Stomach (tissue), 9 donors: ENCODE results near the gene G2E3. TPM values are rescaled to one million over a fixed set of nuclear protein-coding genes. Genes with fewer than 3 reads are reported as not detected.

ENCODE experiments used
- DNase-seq, 2 donors: peaks; one replicate each; pipeline versions ENCODE4 v3.0.0 to v3.0.0-alpha.2; 2013 to 2019
- H3K27ac ChIP-seq, 5 donors: fragments of 200-600 bp in 4 of 5; sonication (generic) in 4 of 5; one replicate each; pipeline ENCODE4 v1.5.1; 2013 to 2019; ENCODE audit warnings: mild to moderate bottlenecking in 1 of 5, moderate library complexity in 1 of 5
- H3K27me3 ChIP-seq, 3 donors: fragments of 200-600 bp; sonication (generic); one replicate each; pipeline ENCODE4 v1.5.1; 2017 to 2019; ENCODE audit warnings: mixed run types in 1 of 3
- H3K36me3 ChIP-seq, 4 donors: fragments of 200-600 bp; sonication (generic); 1 replicate in 3 of 4; 2 replicates in 1 of 4; pipeline ENCODE4 v1.5.1; 2016 to 2019
- H3K4me1 ChIP-seq, 4 donors: fragments of 200-600 bp; sonication (generic); one replicate each; pipeline ENCODE4 v1.5.1; 2016 to 2019
- H3K4me3 ChIP-seq, 4 donors: fragments of 200-600 bp; sonication (generic) in 3 of 4; one replicate each; pipeline ENCODE4 v1.5.1; 2016 to 2019; ENCODE audit warnings: mild to moderate bottlenecking in 1 of 4
- H3K9me3 ChIP-seq, 4 donors: fragments of 200-600 bp; sonication (generic); one replicate each; pipeline ENCODE4 v1.5.1; 2016 to 2019
- EP300 ChIP-seq: sonication (generic); formaldehyde crosslinking; IDR thresholded peaks from one replicate; pipeline ENCODE4 v1.6.1; 2017; ENCODE audit warnings: antibody characterized with exemption
- POLR2A ChIP-seq, 4 donors: fragments of 450-650 bp; IDR thresholded peaks; one replicate each; pipeline ENCODE4 v1.6.1; 2016; ENCODE audit warnings: antibody characterized with exemption in 4 of 4, control low read depth in 2 of 4, mild to moderate bottlenecking in 1 of 4, moderate library complexity in 1 of 4
- POLR2AphosphoS5 ChIP-seq, 3 donors: sonication (generic); formaldehyde crosslinking; IDR thresholded peaks; one replicate each; pipeline ENCODE4 v1.6.1; 2016; ENCODE audit warnings: antibody characterized with exemption in 3 of 3
- WGBS, 5 donors: extraction: QIAGEN DNeasy Blood & Tissue Kit in 3 of 5; methylation state at CpG; one replicate each; pipeline versions ENCODE4 v1.1.5 to v1.1.7; 2013 to 2018; 5-methylcytosine and 5-hydroxymethylcytosine counted together
- intact Hi-C: fragments of 100-400 bp; cut with DNase I; formaldehyde crosslinking; loops from one replicate; pipeline ENCODE4 v1.15.1; 2023; ENCODE audit warnings: low total_unique reads
- polyA plus RNA-seq, 3 donors: library from polyadenylated mRNA; stranded (reverse); fragments of 200-250 nt; gene quantifications; one replicate each; pipeline ENCODE4 v1.2.3, GENCODE V29; 2013
- total RNA-seq, 5 donors: library from RNA; depleted of rRNA; stranded (reverse); fragments of >200 nt; gene quantifications; one replicate each; pipeline versions ENCODE4 v1.1.0 to v1.2.3, GENCODE V29; 2014 to 2016
- TF ChIP-seq, protein P1 (sequence below), 7 experiments: fragments of 450-650 bp in 4 of 7; fragments of 200-600 bp in 3 of 7; sonication (generic) in 3 of 7; IDR thresholded peaks; one replicate each; pipeline ENCODE4 v1.5.1; 2016 to 2019; ENCODE audit warnings: antibody characterized with exemption in 7 of 7, control low read depth in 2 of 7, mild to moderate bottlenecking in 1 of 7
- donor health status: healthy with polysubstance abuse.
- donor health status: Bipolar disorder and iron deficiency.
- donor health status: healthy.

Gene G2E3
- total and polyA plus RNA-seq, 8 donors, result 3.3 to 26.1 (median 6.9) TPM

DNA sequence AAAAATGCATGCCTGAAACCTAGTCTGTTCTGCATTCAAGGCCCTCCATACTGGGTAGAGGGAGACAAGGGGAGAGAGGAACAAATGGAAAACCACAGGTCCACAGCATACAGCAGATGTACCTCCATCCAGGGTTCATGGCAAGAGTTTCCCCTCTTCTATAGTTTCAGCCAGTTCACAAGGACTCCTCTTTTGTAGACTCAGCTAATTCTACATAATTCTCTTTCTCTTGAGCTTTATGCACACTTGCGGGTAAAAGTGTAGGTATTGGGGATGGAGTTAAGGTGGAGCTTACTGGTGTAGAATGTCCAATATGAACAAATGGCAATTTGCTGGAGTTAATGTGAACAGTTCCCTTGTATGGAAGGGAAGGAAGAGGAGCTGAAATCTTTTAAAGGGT lies 23.4 kb downstream of the G2E3 start:
- Histone ChIP-seq H3K36me3 (peaks cover 0 to 4% (median 1%) of the 10 kb centered on the region in 4 donors), H3K4me1 (peaks cover 0 to 5% (median 1%) of the 10 kb centered on the region in 4 donors), H3K9me3 (peaks cover 0 to 4% (median 0%) of the 10 kb centered on the region in 4 donors), H3K4me3 (no peak overlapping the region), H3K27me3 (no peaks in the 10 kb centered on the region), H3K27ac (no peak overlapping the region)
- intact Hi-C loops, result no loop called here
- DNase-seq, result no peak
- 96 to 100% (median 98%) methylated on average over 1 of the region's 1 CpG for WGBS, 5 donors
- TF ChIP-seq POLR2A (IDR thresholded peaks at IDR 0.05) (no peak), EP300 (no peak), POLR2AphosphoS5 (IDR thresholded peaks at IDR 0.05) (no peak)
- TF ChIP-seq, protein P1, sequence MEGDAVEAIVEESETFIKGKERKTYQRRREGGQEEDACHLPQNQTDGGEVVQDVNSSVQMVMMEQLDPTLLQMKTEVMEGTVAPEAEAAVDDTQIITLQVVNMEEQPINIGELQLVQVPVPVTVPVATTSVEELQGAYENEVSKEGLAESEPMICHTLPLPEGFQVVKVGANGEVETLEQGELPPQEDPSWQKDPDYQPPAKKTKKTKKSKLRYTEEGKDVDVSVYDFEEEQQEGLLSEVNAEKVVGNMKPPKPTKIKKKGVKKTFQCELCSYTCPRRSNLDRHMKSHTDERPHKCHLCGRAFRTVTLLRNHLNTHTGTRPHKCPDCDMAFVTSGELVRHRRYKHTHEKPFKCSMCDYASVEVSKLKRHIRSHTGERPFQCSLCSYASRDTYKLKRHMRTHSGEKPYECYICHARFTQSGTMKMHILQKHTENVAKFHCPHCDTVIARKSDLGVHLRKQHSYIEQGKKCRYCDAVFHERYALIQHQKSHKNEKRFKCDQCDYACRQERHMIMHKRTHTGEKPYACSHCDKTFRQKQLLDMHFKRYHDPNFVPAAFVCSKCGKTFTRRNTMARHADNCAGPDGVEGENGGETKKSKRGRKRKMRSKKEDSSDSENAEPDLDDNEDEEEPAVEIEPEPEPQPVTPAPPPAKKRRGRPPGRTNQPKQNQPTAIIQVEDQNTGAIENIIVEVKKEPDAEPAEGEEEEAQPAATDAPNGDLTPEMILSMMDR (IDR thresholded peaks at IDR 0.05), result no peak

DNA sequence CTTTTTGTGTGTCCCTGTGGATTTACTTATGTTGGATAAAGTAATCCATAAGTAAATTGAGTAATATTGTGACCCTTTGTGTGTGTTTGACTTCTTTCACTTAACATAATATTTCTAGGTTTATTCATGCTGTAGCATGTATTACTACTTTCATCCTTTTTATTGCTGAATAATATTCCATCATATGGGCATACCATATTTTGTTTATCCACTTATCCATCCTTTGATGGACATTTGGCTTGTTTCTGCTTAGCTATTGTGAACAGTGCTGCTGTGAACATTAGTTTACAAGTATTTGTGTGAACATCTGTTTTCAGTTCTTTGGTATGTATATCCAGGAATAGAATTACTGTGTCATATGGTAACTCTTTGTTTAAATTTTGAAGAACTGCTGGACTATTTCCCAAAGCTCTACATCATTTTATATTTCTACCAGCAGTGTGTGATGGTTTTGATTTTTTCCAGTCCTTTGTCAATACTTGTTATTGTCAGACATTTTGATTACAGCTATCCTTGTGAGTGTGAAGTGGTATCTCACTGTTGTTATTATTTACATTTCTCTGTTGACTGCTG lies 25.2 kb downstream of the G2E3 start:
- intact Hi-C loops, result no loop called here
- H3K36me3 ChIP-seq, result peaks cover 0 to 9% (median 4%) of the 10 kb centered on the region in 4 donors
- DNase-seq, result no peak
- H3K4me1 ChIP-seq, result no peaks in the 10 kb centered on the region
- no peak overlapping the region for H3K4me3 ChIP-seq
- H3K27me3 ChIP-seq, result no peaks in the 10 kb centered on the region
- TF ChIP-seq POLR2AphosphoS5 (IDR thresholded peaks at IDR 0.05) (no peak), EP300 (no peak), POLR2A (IDR thresholded peaks at IDR 0.05) (no peak)
- TF ChIP-seq, protein P1 (IDR thresholded peaks at IDR 0.05), result no peak
- no peak overlapping the region for H3K27ac ChIP-seq
- H3K9me3 ChIP-seq, result peaks cover 0 to 4% (median 0%) of the 10 kb centered on the region in 4 donors

DNA sequence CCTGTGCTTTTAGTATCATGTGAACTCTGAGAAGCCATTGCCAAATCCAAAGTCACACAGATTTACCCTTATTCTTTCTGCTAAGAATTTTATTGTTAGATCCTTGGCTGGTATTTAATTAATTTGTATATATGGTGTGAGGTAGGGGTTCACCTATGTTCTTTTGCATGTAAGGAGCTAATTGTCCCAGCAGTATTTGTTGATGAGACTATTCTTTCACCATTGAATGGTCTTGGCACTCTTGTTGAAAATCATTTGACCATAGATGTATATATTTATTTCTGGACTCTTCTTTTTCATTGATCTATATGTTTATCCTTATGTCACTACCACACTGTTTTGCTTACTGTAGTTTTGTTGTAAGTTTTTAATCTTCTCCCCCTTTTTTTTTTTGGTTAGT lies 26.2 kb downstream of the G2E3 start:
- intact Hi-C loops, result no loop called here
- H3K4me1 ChIP-seq, result no peaks in the 10 kb centered on the region
- DNase-seq, result no peak
- peaks cover 0 to 16% (median 12%) of the 10 kb centered on the region in 4 donors for H3K36me3 ChIP-seq
- H3K4me3 ChIP-seq, result no peak overlapping the region
- H3K9me3 ChIP-seq, result peaks cover 0 to 4% (median 0%) of the 10 kb centered on the region in 4 donors
- TF ChIP-seq EP300 (no peak), POLR2A (IDR thresholded peaks at IDR 0.05) (no peak), POLR2AphosphoS5 (IDR thresholded peaks at IDR 0.05) (no peak)
- TF ChIP-seq, protein P1 (IDR thresholded peaks at IDR 0.05), result no peak
- no peaks in the 10 kb centered on the region for H3K27me3 ChIP-seq
- H3K27ac ChIP-seq, result no peak overlapping the region

DNA sequence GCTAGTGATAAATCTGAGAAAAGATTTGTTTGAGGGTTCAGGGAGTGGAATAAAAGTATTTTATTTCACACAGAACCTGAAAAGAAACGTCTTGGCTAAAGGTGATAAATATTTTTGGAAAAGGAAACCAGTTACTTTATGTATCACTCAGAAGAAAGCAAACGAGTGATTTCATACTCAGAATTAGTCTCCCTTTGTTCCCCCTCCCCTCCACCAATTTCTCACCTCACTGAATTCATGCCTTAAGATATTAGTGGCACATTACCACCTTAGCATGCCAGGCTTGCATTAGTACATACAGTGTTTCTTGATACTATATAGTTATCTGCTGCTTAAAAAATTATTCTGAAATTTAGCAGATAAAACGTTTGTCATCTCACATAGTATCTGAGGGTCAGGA lies 28.2 kb downstream of the G2E3 start:
- 52 to 64% (median 60%) methylated on average over 3 of the region's 3 CpGs for WGBS, 5 donors
- Histone ChIP-seq H3K36me3 (peaks cover 0 to 36% (median 25%) of the 10 kb centered on the region in 4 donors), H3K4me3 (no peak overlapping the region), H3K27ac (no peak overlapping the region), H3K4me1 (no peaks in the 10 kb centered on the region), H3K27me3 (no peaks in the 10 kb centered on the region), H3K9me3 (peaks cover 0 to 4% (median 0%) of the 10 kb centered on the region in 4 donors)
- DNase-seq, result no peak
- no peak for TF ChIP-seq EP300
- TF ChIP-seq POLR2A (IDR thresholded peaks at IDR 0.05), result no peak
- no peak for TF ChIP-seq POLR2AphosphoS5 (IDR thresholded peaks at IDR 0.05)
- TF ChIP-seq, protein P1 (IDR thresholded peaks at IDR 0.05), result no peak
- intact Hi-C loops, result no loop called here
